ENCODE data around the gene CCDC167. TPM values are rescaled to one million over a fixed set of nuclear protein-coding genes. Genes with fewer than 3 reads are reported as not detected.
A peak's percentile ranks its signal among the peaks of the same experiment; 100 is the strongest.

The CCDC167 gene
- total RNA-seq, 4 donors from 2014 or later = 16.4 to 77.8 (median 41.6) TPM

- H3K9me3 ChIP-seq = no peaks in the 10 kb centered on the region
- 67 to 68% methylated on average over 4 of the region's 4 CpGs for WGBS, 2 donors
- intact Hi-C loops (cut with DNase I) = no loop called here
- no peaks in the 10 kb centered on the region for H3K4me1 ChIP-seq
- H3K27ac ChIP-seq = no peak overlapping the region
- no peaks in the 10 kb centered on the region for H3K36me3 ChIP-seq
- no peak overlapping the region for H3K4me3 ChIP-seq
- peaks cover 0 to 7% (median 0%) of the 10 kb centered on the region in 4 donors for H3K27me3 ChIP-seq
- TF ChIP-seq POLR2A (IDR thresholded peaks at IDR 0.05) (no peak), CTCF (IDR thresholded peaks at IDR 0.05) (no peak)
- no peak for DNase-seq
These were observed 6.8 kb upstream of the CCDC167 start for GRCh38 chr6:37506479-37506878.

DNA sequence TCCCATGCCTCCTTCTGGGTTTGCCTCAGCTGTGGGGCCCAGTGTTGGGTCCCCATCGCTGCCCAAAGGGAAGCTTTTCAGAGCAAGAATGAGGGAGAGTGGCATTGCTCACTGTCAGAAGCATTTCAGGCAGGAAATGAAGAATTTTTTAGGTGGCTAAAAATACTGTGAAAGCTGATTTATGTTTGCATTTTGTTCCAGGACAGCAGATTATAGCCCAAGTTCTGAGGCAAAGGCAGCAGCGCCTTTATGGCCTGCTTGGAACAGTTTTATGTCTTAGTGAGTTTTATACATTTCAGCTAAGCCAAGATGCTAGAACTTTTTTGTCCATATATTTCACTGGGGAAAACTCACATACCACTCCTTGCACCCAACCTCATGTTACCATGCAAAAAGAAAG lies 4.3 kb upstream of the CCDC167 start:
- Histone ChIP-seq H3K27ac (peak overlapping the region in 2 of 4 donors; percentile 17 to 42), H3K9me3 (no peaks in the 10 kb centered on the region), H3K4me1 (peaks cover 2 to 5% (median 5%) of the 10 kb centered on the region in 3 donors), H3K36me3 (no peaks in the 10 kb centered on the region), H3K4me3 (no peak overlapping the region), H3K27me3 (no peaks in the 10 kb centered on the region)
- TF ChIP-seq CTCF (IDR thresholded peaks at IDR 0.05) (no peak), POLR2A (IDR thresholded peaks at IDR 0.05) (no peak)
- DNase-seq = no peak
- intact Hi-C loops (cut with DNase I) = no loop called here
- 75 to 88% methylated on average over 1 to 2 of the region's 2 CpGs for WGBS, 2 donors

GRCh38 chr6:37503309-37503965 lies 3.7 kb upstream of the CCDC167 start:
- TF ChIP-seq POLR2A (IDR thresholded peaks at IDR 0.05) = no peak
- TF ChIP-seq CTCF (IDR thresholded peaks at IDR 0.05) = no peak
- Histone ChIP-seq H3K4me1 (peaks cover 5 to 11% (median 7%) of the 10 kb centered on the region in 3 donors), H3K4me3 (no peak overlapping the region), H3K9me3 (no peaks in the 10 kb centered on the region), H3K27me3 (no peaks in the 10 kb centered on the region), H3K36me3 (no peaks in the 10 kb centered on the region), H3K27ac (peak overlapping the region in 2 of 4 donors; percentile 17 to 58)
- intact Hi-C loops (cut with DNase I) = no loop called here
- DNase-seq = no peak
- WGBS, 2 donors = 62 to 74% methylated on average over 6 to 7 of the region's 7 CpGs

DNA sequence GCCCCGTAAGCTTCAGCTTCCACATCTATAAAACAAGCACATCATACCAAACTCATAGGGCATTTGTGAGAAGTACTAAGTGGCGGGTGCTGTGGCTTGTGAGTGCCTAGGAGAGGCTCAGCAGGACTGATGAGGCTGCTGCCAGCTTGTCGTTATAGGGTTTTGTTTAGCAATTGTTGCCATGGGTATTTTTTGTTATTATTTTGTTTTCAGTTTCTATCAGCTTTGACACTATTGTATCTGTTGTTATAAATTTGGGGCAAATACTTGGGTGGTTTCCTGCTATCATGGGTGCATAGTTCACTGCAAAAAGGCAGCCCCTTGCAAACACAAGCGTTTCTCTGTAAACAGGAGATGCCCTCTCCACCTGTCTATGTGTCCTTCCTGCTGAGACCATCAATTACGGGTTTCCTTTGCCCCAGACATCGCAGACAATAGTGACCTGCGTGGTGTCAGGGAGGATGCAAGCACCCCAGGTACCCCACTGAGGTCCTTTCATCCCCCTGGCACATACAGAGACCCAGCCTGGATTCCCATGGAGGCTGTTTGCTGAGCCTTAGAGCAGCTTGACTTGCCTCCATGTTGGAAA lies 3.1 kb upstream of the CCDC167 start:
- intact Hi-C loops (cut with DNase I) = no loop called here
- no peaks in the 10 kb centered on the region for H3K27me3 ChIP-seq
- WGBS, 2 donors = 50 to 62% methylated on average over 4 to 7 of the region's 7 CpGs
- no peaks in the 10 kb centered on the region for H3K9me3 ChIP-seq
- H3K4me1 ChIP-seq = peaks cover 5 to 12% (median 7%) of the 10 kb centered on the region in 3 donors
- H3K4me3 ChIP-seq = no peak overlapping the region
- DNase-seq = no peak
- TF ChIP-seq CTCF (IDR thresholded peaks at IDR 0.05) = no peak
- TF ChIP-seq POLR2A (IDR thresholded peaks at IDR 0.05) = peak in 1 of 4 donors; percentile 5
- H3K36me3 ChIP-seq = no peaks in the 10 kb centered on the region
- H3K27ac ChIP-seq = peak overlapping the region in 2 of 4 donors; percentile 51 to 76

All from esophagus squamous epithelium (tissue), 5 donors.